NT2/D1 (cell line): ENCODE measurements around the gene CIAO3.

Source experiments
- SUZ12 ChIP-seq: IDR thresholded peaks from 2 replicates; pipeline ENCODE4 v1.6.1; 2011; ENCODE audit not compliant: insufficient read length, insufficient read depth; ENCODE audit errors: extremely low read depth
- YY1 ChIP-seq: IDR thresholded peaks from 2 replicates; pipeline ENCODE4 v1.6.1; 2011; ENCODE audit not compliant: insufficient read length, insufficient read depth
- ZNF274 ChIP-seq: IDR thresholded peaks from 2 replicates; pipeline ENCODE4 v1.6.1; 2011; ENCODE audit warnings: mild to moderate bottlenecking, low read depth, low read length

- TF ChIP-seq SUZ12, result no peak
- TF ChIP-seq YY1, result no peak
- no peak for TF ChIP-seq ZNF274
These were observed 8.5 kb downstream of the CIAO3 start for GRCh38 chr16:732332-732731.
